ENCODE results near the gene VWA1.
"Not testable (repeated sequence)": the region's sequence is repeated elsewhere in the genome, so short reads cannot be mapped to it uniquely, and the experiment has no call there.

The VWA1 gene

DNA sequence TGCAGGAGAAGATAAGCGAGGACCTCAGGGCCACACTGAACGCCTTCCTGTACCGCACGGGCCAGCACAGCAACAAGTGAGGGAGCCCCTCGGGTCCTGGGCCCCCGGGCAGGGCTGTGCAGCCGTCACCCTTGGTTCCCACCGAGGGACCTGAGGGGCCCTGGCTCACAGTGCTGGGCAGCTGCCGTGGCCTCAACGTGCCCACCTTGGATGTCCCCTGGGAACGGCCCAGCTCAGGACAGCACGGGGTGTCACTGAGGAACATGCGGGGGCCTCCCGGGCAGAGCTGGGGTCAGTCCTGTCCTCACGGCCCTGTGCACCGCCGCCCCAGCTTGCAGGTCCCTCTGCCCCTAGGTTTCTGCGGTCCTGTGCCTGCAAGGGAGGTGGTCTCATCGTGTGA, 23.7 kb downstream of the VWA1 start:
- DNase-seq (ENCODE audit: low read depth): not testable (repeated sequence)

DNA sequence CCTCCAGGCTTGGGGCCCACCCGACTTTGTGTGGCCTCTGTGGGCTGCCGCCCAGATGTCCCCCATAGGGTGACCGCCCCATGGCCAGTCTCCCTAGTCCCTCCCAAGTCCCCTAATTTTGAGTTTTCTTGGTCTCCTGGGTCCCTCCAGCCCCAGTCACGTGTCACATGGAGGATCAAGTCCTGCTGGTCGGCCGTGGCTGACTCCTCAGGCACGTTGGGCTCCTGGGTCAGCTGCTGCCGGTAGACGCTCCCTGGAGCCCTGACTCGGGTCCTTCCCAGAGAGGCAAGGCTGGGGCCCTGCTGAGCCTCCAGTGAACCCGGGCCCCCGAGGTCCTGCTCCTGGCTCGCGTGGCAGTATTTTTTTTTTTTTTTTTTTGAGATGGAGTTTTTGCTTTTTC, 24.2 kb downstream of the VWA1 start:
- not testable (repeated sequence) for DNase-seq (ENCODE audit: low read depth)

DNA sequence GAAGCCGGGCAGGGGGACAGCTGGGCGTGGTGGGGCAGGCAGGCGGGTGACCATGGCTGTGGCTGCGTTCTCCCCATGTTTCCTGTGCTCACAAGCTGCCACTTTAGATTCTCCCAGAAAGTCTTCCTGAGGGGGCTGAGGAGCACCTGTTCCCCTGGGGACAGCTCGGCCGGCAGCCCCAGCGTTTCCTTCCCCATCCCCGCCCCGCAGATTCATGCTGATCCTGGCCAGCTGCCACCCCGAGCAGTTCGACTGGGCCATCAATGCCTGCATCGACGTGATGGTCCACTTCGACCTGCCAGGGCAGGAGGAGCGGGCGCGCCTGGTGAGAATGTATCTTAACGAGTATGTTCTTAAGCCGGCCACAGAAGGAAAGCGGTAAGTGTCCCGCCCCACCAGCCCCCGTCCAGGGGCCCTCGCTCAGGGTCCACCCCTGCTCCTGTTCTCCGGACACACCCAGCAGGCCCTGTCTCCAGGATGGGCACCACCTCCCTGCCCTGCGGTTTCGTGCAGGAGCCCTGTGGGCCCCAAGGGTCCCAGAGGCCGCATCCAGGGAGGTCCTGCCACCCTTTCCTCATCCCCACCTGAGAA, 25.1 kb downstream of the VWA1 start:
- DNase-seq (ENCODE audit: low read depth): no peak

DNA sequence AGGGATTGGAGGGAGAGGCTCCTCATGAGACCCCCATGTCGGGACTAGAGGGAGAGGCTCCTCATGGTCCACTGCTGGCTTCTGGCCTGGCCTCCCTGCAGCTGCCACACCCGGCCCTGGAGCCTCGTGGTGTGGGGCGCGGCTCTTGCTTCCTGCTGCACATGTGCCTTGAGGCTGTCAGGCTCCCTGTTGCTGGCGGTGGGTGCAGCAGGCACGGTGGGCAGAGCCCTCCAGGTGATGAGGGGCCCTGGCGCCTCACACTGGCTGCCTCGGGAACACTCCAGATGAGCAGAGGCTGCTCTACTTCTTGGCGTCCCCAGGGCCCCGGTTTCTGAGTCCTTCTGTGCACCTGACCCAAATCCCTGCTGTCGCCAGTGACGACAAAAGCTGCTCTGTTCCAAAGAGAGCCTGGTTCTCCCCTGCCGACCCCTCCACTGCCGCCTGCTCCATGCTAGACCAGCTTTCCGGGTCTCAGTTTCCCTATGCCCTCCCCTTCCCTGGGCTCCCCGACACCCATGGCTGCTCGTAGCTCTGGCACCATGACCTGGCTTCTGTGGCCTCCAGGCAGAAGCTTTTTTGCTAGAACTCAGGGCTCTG, 26.3 kb downstream of the VWA1 start:
- no peak for DNase-seq (ENCODE audit: low read depth)

DNA sequence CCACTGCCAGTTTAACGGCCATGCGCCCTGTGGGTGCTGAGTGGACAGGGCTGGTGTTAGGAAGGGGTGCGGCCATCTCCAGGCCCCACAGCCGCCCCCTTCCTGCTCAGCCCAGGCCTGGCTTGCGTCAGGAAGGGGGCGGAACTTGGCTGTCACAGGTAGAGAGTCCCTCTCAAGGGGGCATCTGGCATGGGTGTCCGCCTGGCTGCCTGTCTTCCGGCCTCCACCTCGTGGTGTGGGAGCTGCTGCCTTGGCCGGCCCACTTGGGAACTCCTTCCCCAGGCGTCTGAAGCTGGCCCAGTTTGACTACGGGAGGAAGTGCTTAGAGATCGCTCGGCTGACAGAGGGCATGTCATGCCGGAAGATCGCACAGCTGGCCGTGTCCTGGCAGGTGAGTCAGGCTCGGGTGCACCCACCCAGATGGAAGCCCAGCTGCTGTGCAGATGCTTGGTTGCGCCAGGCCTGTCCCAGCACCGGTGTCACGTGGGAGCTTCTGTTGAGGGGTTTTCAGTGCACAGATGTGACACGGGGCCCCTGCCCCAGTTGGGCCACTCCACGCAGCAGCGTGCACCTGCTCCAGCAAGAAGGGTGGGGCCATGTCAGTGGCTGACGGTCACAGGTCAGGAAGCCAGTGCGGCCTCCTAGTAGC, 27.0 kb downstream of the VWA1 start:
- DNase-seq (ENCODE audit: low read depth): no peak

DNA sequence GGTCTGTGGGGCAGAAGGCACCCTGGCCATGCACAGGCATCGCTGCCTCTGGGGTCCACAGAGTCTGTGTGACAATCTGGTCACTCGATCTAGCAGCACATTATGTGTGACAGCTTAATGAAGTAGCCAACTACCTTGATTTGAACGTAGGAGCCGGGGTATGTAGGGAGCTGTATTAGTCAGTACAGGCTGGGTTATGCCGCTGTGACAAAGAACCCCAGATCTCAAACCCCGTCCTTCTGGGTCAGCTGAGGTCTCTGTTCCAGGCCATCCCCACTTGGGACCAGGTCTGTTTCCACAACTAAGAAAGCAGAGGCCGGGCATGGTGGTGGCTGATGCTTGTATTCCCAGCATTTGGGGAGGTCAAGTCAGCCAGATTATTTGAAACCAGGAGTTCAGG, 27.8 kb downstream of the VWA1 start:
- DNase-seq (ENCODE audit: low read depth): no peak

DNA sequence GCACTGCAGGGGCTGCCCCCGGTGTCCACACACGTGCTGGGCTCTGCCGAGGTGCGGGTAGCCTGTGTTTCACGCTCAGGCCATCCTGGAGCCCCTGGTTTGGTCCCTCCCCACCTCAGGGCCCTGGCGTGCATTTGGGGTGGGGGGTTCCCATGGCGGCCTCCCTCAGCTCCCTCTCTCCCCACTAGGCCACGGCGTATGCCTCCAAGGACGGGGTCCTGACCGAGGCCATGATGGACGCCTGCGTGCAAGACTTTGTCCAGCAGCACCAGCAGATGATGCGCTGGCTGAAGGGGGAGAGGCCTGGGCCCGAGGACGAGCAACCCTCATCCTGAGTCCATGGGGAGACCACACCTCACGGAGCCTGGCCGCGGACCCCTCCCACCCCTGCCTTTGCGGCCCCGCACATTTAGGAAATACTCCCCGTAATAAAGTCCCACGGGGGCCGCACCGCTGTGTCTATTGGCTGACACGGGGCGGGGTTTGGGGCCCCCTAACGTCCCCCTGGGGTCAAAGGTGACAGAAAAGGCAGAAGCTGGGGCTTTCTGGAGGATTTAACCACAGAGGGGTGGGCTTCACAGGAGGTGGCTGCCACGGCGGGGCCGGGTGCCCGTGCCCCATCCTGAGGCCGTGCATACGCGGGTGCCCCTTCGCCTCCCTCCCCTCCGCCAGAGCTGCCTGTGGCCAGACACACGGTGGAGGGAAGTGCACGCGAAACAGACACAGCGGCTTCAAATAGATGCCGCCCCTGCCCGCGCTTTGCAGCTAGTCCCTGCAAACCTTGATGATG, 32.9 kb downstream of the VWA1 start:
- DNase-seq (ENCODE audit: low read depth): not testable (repeated sequence)

DNA sequence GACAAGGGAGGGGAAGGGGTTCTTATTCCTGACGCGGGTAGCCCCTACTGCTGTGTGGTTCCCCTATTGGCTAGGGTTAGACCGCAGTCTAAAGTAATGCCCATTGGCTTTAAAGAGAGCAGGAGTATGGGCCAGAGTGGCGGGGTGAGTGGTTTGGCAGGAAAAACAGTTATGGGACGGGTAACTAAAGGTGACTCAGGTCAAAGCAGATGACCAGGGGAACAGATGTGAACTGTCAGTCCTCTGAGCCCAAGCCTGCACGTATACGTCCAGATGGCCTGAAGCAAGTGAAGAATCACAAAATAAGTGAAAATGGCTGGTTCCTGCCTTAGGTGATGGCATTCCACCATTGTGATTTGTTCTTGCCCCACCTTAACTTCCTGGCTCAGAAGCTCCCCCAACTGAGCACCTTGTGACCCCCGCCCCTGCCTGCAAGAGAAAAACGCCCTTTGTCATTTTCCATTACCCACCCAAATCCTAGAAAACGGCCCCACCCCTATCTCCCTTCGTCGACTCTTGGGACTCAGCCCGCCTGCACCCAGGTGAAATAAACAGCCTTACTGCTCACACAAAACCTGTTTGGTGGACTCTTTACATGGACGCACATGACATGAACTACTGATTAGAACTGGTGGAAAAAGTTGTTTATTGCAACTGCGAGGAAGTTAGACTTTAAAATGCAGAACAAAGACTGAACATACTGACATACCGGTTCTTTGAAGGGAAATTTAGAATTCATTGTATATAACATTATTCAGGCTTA, 35.3 kb downstream of the VWA1 start:
- no peak for DNase-seq (ENCODE audit: low read depth)

DNA sequence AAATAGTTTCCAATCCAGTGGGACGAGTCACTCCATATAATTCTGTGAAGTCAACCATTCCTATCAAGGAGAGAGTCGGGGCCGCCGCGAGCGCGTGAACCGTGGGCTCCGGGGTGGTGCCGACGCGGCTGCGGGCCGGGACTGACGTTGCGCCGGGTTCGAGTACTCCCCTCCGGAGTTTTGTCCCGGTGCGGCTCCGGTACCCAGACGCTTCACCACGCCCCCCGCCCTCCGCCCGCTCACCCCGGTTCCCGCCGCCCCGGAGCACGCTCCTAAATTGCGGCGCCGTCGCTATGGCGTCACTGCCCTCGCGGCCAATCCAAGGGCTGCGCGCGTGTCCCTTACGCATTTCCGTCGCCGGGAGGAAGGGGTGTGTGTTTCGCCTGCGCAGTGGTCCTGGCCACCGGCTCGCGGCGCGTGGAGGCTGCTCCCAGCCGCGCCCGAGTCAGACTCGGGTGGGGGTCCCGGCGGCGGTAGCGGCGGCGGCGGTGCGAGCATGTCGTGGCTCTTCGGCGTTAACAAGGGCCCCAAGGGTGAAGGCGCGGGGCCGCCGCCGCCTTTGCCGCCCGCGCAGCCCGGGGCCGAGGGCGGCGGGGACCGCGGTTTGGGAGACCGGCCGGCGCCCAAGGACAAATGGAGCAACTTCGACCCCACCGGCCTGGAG, 36.0 kb downstream of the VWA1 start, which contains the start of gene ATAD3B:
TSS of gene ATAD3B (plus strand) at position 377 of the 664 bp plus-strand sequence. CDS start at position 497, 120 bp downstream.
- peak; percentile 64 for DNase-seq (ENCODE audit: low read depth)

DNA sequence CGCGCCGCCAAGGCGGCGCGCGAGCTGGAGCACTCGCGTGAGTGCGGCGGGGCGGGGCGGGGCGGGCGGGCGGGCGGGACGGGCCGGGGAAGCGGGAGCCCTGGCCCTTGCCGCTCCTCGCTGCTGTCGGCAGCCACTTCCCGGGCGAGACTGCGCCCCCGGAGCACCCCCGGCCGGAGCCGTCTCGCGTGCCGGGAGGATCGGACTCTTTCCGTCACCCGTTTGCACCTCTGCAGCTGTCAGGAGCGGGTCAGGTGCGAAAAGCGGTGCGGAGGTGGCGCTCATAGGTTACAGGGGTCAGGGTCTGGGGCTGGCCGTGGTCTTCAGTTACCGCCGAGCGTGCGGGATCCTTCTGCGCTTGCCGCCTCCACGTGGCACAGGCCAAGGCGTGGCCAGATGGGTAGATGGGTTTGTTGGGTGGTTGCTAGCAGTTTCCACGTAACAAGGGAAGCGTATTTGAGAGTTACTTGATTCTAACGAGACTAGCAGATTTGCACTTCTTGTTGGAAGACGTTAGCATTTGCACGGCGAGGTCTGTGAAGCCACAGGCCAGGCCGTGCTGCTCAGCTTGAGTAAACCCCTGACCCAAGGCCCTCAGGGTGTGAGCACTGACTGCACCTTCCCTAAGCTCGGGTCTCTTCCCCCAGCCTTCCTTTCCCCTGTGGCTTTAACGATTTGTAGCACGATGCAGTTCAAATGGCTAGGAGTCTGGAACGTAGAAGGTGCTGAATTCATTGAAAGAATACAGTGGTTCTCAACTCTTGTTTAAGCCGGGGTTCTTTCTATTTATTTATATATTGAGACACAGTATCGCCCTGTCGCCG, 36.8 kb downstream of the VWA1 start:
- DNase-seq (ENCODE audit: low read depth): not testable (repeated sequence)

DNA sequence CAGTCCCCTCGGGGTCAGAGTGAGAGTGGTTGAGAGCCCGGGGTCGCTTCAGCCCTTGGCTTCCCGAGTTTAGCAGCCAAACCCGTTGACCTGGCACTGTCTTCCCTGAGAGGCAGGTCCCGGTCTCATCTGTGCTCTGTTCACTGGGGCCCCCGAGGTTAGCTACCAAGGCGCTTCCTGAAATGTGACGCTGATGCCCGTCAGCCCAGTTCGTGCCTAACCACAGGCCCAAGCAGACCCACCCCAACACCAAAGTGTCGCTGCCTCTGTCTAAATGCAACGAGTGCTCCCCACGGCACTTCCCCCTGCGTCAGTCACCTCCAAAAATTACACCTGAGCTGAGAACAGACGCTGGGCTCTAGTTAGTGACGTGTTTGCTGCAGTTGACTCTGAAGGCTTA, 40.5 kb downstream of the VWA1 start:
- not testable (repeated sequence) for DNase-seq (ENCODE audit: low read depth)

DNA sequence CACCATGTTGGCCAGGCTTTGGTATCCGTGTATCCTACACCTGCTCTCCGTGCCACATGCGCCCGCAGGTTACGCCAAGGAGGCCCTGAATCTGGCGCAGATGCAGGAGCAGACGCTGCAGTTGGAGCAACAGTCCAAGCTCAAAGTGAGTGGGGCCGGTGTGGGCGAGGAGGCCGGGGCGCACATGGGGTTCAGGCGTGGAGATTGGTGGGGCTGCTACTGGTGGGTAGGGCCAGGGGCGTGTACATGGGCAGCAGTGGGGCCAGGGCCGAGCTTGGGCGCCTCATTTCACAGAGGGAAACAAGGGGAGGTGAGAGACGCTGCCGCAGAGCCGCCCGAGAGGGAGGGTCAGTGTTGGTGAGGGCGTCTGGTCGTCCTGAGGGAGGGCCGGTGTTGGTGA, 41.7 kb downstream of the VWA1 start:
- no peak for DNase-seq (ENCODE audit: low read depth)

DNA sequence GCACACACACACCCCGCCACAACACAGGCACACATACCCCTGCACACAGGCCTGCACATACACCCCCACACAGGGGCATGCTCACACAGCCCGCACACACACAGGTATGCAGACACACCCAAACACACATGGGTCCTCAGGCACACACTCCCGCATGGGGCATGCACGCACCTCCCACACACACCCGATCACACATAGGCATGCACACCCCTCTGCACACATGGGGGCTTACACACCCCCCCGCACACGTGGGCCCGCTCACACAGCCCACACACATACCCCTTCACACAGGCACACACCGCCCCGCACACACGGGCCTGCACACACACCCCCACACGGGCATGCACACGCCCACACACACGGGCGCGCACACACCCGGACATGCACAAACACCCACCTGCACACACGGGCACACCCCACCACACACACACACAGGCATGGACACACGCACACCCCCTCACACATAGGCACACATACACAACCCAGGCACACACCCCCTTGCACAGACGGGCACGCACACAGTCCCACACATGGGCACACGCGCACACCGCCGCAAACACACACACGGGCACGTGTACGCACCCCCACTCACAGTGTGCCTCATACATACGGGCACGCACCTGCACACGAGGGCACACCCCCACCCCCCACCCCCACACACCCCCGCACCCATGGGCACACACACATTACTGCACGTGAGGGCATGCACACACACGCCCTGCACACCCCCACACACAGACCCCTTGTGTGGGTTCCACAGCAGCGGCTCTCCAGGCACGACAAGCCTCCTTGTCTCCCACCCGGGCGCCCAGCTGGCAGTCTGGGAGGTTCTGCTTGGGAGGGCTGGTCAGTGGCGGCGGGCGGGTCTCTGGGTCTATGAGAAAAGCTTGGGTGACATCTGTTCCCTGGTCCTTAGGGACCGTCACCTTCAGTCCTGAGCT, 44.3 kb downstream of the VWA1 start:
- DNase-seq (ENCODE audit: low read depth): no peak

DNA sequence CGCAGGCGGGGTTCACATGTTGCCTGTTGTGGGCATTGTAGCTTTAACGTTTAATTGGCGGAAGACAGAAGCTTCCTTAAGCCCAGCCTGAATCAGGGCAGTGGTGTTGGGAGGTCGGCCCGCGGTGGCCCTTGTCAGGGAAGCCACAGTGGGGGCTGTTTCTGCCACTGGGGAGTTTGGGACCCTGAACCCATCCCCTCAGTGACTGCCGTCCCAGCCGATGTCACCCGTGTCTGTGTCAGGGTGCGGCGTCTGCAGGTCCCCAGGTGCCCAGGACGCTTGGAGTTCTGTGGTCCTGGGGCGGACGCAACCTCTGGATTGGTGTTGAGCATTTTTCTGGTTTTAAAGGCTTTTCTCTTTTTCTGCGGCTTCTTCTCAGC, 45.0 kb downstream of the VWA1 start:
- DNase-seq (ENCODE audit: low read depth): not testable (repeated sequence)

DNA sequence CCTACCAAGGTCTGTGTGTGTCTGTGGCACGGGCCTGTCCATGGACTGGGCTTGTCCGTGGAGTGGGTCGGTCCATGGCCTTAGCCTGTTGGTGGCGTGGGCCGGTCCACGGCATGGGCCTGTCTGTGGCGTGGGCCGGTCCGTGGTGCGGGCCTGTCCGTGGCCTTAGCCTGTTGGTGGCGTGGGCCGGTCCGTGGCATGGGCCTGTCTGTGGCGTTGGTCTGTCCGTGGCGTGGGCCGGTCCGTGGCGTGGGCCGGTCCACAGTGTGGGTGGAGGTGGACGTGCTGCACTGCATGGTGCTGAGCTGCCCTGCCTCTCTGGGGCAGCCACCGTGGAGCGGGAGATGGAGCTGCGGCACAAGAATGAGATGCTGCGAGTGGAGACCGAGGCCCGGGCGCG, 46.3 kb downstream of the VWA1 start:
- DNase-seq (ENCODE audit: low read depth): not testable (repeated sequence)

DNA sequence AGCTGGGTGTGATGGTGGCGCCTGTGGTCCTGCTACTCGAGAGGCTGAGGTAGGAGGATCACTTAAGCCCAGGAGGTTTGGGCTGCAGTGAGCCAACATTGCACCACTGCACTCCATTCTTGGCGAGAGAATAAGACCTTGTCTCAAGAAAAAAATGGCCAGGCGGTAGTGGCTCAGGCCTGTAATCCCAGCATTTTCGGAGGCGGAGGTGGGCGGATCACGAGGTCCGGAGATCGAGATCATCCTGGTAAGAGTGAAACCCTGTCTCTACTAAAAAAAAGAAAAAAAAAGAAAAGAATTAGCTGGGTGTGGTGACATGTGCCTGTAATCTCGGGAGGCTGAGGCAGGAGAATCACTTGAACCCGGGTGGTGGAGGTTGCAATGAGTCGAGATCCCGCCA, 47.4 kb downstream of the VWA1 start:
- DNase-seq (ENCODE audit: low read depth): no peak

DNA sequence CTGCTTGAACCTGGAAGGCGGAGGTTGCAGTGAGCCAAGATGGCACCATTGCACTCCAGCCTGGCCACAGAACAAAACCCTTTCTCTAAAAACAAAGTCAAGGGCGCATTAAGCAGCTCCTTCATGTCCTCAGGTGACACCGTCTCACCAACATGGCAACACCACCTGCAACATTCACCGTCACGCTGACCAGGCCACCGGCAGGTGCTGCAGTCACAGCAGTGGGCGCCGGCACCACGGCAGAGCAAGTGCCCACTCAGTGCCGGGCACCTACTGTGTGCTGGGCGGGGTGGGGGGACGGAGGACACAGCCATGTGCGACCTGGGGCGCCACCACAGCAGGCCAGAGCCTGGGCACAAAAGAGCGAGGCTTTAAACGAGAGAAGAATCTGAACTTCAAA, 48.2 kb downstream of the VWA1 start:
- no peak for DNase-seq (ENCODE audit: low read depth)

DNA sequence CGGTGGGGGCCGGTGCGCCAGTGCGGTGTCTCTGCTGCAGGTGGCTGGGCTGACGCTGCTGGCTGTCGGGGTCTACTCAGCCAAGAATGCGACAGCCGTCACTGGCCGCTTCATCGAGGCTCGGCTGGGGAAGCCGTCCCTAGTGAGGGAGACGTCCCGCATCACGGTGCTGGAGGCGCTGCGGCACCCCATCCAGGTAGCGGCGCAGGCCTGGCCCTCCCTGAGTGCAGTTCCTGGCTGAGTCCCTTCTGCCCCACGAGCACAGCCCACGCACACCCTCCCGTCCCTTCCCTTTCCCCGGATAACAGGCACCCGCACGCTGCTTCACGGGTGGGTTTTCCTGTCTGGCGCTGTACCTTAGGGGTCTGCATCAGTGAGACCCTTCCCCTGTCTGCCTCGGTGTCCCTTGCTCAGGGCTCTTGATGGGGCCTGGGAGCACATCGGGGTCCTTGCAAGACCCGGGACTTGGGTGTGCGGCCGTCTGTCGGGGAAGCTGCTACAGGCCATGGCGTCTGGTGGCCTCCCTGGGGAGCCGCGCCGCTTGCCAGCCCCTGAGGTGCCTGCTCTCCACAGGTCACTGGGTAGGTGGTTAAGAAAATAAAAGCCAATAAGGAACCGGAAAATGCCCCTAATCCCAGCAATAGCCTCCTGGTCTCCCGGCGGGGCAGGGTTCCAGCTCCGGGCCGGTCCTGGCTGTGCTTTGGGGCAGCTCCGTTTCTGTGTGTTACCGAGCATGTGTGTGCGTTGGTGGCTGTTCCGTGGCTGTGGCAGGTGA, 49.7 kb downstream of the VWA1 start:
- not testable (repeated sequence) for DNase-seq (ENCODE audit: low read depth)

All from HS-27A (cell line).